CD14-positive monocyte (primary cell): ENCODE measurements around the gene MACROD2. TPM values are rescaled to one million over a fixed set of nuclear protein-coding genes. Genes with fewer than 3 reads are reported as not detected.

ENCODE experiments used
- DNase-seq, 3 donors: peaks; one replicate each; pipeline ENCODE4 v3.0.0-alpha.2; 2011 to 2022
- H2AFZ ChIP-seq: 2 replicates; pipeline ENCODE4 v1.6.0; 2012; ENCODE audit warnings: mild to moderate bottlenecking, low read depth, low read length, inconsistent platforms; ENCODE audit not compliant: insufficient read depth, poor library complexity, severe bottlenecking
- H3K27ac ChIP-seq, 2 donors: 1 replicate in 1 of 2; 2 replicates in 1 of 2; pipeline ENCODE4 v1.5.1; 2012 to 2013; ENCODE audit warnings: low read length in 2 of 2, control low read depth in 1 of 2, inconsistent platforms in 1 of 2, low read depth in 1 of 2, mild to moderate bottlenecking in 1 of 2
- H3K27me3 ChIP-seq, 2 donors: one replicate each; pipeline versions ENCODE4 v1.6.0 to v1.6.1; 2011 to 2013; ENCODE audit warnings: low read length in 2 of 2; ENCODE audit not compliant: control insufficient read depth in 2 of 2, insufficient read depth in 2 of 2
- H3K36me3 ChIP-seq, 2 donors: replicated peaks in 1 of 2; 1 replicate in 1 of 2; 2 replicates in 1 of 2; pipeline versions ENCODE4 v1.5.1 to v1.6.1; 2012 to 2013; ENCODE audit warnings: low read length in 2 of 2, control low read depth in 1 of 2, inconsistent platforms in 1 of 2, mild to moderate bottlenecking in 1 of 2; ENCODE audit not compliant: insufficient read depth in 2 of 2, control insufficient read depth in 1 of 2
- H3K4me1 ChIP-seq, 2 donors: 1 replicate in 1 of 2; 2 replicates in 1 of 2; pipeline versions ENCODE4 v1.5.1 to v1.6.1; 2012 to 2013; ENCODE audit warnings: low read length in 2 of 2, control low read depth in 1 of 2, inconsistent platforms in 1 of 2, mild to moderate bottlenecking in 1 of 2, moderate library complexity in 1 of 2; ENCODE audit not compliant: insufficient read depth in 2 of 2, control insufficient read depth in 1 of 2
- H3K4me2 ChIP-seq: replicated peaks from 2 replicates; pipeline ENCODE3; 2012; ENCODE audit warnings: low read length, moderate library complexity, mild to moderate bottlenecking; ENCODE audit not compliant: poor library complexity, severe bottlenecking; ENCODE audit errors: extremely low read depth
- H3K4me3 ChIP-seq, 3 experiments: fragments of 200-600 bp in 1 of 3; sonication (generic) in 1 of 3; replicated peaks in 1 of 3; 1 replicate in 2 of 3; 2 replicates in 1 of 3; pipeline ENCODE4 v1.5.1; 2011 to 2013; ENCODE audit warnings: low read length in 3 of 3, mild to moderate bottlenecking in 3 of 3, control low read depth in 2 of 3, low read depth in 2 of 3, inconsistent platforms in 1 of 3, moderate library complexity in 1 of 3
- H3K79me2 ChIP-seq: 2 replicates; pipeline ENCODE4 v1.6.0; 2012; ENCODE audit warnings: mild to moderate bottlenecking, control low read depth, inconsistent platforms, low read length, moderate library complexity; ENCODE audit not compliant: insufficient read depth
- H3K9ac ChIP-seq: 2 replicates; pipeline ENCODE4 v1.6.0; 2017; ENCODE audit warnings: low read length, mild to moderate bottlenecking; ENCODE audit not compliant: insufficient read depth, poor library complexity, severe bottlenecking
- H3K9me3 ChIP-seq, 2 donors: replicated peaks in 1 of 2; 1 replicate in 1 of 2; 2 replicates in 1 of 2; pipeline versions ENCODE4 v1.5.1 to v1.6.1; 2012 to 2013; ENCODE audit warnings: low read length in 2 of 2, control low read depth in 1 of 2; ENCODE audit not compliant: control insufficient read depth in 1 of 2, insufficient read depth in 1 of 2
- H4K20me1 ChIP-seq: 2 replicates; pipeline ENCODE4 v1.6.0; 2012; ENCODE audit warnings: mild to moderate bottlenecking, low read length, control low read depth, moderate library complexity; ENCODE audit not compliant: insufficient read depth
- H3K27ac Mint-ChIP-seq, 7 donors: one replicate each; pipeline ENCODE4 v1.8.0; 2020; ENCODE audit warnings: mild to moderate bottlenecking in 7 of 7, mixed read lengths in 7 of 7, moderate library complexity in 6 of 7, inconsistent platforms in 2 of 7
- H3K27me3 Mint-ChIP-seq, 3 donors: one replicate each; pipeline ENCODE4 v1.8.0; 2021 to 2022; ENCODE audit warnings: low read depth in 3 of 3, mild to moderate bottlenecking in 3 of 3, mixed read lengths in 3 of 3, moderate library complexity in 3 of 3, inconsistent platforms in 1 of 3
- H3K36me3 Mint-ChIP-seq, 2 donors: one replicate each; pipeline ENCODE4 v1.8.0; 2020; ENCODE audit warnings: mixed read lengths in 2 of 2, inconsistent platforms in 1 of 2, mild to moderate bottlenecking in 1 of 2
- H3K4me1 Mint-ChIP-seq: one replicate; pipeline ENCODE4 v1.8.0; 2020; ENCODE audit warnings: mild to moderate bottlenecking, mixed read lengths
- H3K4me3 Mint-ChIP-seq, 2 donors: one replicate each; pipeline ENCODE4 v1.8.0; 2020; ENCODE audit warnings: mild to moderate bottlenecking in 2 of 2, mixed read lengths in 2 of 2, moderate library complexity in 1 of 2
- H3K9me3 Mint-ChIP-seq, 7 donors: one replicate each; pipeline ENCODE4 v1.8.0; 2020 to 2022; ENCODE audit warnings: mixed read lengths in 7 of 7, mild to moderate bottlenecking in 6 of 7, moderate library complexity in 6 of 7, inconsistent platforms in 2 of 7
- WGBS: methylation state at CpG from one replicate; pipeline ENCODE4 v1.1.5; 2013; ENCODE audit warnings: missing lambda C conversion rate; ENCODE audit not compliant: insufficient coverage; 5-methylcytosine and 5-hydroxymethylcytosine counted together
- intact Hi-C, 2 donors: fragments of 100-400 bp; cut with micrococcal nuclease; formaldehyde crosslinking; loops; one replicate each; pipeline versions ENCODE4 v1.15.0 to v1.15.1; 2023
- polyA plus RNA-seq, 3 donors: library from polyadenylated mRNA; depleted of rRNA in 1 of 3; unstranded in 2 of 3; stranded (reverse) in 1 of 3; fragments of 300-500 nt in 2 of 3; fragments of >200 nt in 1 of 3; fragmentation: Illumina TruSeq in 2 of 3; gene quantifications; 1 replicate in 2 of 3; 2 replicates in 1 of 3; pipeline ENCODE4 v1.2.3, GENCODE V29; 2012 to 2021
- TF ChIP-seq, protein P1 (sequence below): fragments of 200-600 bp; IDR thresholded peaks from one replicate; pipeline ENCODE4 v1.8.0; 2022; ENCODE audit warnings: antibody characterized with exemption, mild to moderate bottlenecking

Gene MACROD2
- polyA plus RNA-seq, 3 donors: 0.23 TPM; not detected in 2

DNA sequence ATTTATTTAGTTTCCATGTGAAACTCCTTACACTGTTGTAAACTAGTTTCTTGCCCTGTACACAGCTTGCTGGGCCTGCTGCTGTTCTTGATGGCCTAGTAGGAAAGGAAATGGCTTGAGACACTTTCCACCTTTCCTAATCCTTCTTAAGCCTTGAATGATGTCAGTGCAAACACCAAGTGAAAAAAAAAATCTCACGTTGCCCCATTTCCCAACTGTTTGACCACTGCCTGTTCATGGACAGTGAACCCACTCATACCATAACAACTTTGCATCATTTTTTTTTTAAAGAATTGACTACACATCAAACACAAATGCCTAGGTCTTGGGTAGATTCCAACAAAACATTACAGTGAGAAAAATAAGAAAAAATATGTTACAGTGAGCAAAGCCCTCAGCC, 995.7 kb downstream of the MACROD2 start:
- H3K4me3 Mint-ChIP-seq: no peak overlapping the region
- H3K36me3 Mint-ChIP-seq: no peaks in the 10 kb centered on the region
- no peak overlapping the region for H3K9ac ChIP-seq
- no peak overlapping the region for H3K27ac ChIP-seq
- no peak overlapping the region for H3K4me2 ChIP-seq
- peaks cover 5 to 11% (median 5%) of the 10 kb centered on the region in 7 donors for H3K9me3 Mint-ChIP-seq
- intact Hi-C loops: no loop called here
- no peak for DNase-seq
- TF ChIP-seq, protein P1, sequence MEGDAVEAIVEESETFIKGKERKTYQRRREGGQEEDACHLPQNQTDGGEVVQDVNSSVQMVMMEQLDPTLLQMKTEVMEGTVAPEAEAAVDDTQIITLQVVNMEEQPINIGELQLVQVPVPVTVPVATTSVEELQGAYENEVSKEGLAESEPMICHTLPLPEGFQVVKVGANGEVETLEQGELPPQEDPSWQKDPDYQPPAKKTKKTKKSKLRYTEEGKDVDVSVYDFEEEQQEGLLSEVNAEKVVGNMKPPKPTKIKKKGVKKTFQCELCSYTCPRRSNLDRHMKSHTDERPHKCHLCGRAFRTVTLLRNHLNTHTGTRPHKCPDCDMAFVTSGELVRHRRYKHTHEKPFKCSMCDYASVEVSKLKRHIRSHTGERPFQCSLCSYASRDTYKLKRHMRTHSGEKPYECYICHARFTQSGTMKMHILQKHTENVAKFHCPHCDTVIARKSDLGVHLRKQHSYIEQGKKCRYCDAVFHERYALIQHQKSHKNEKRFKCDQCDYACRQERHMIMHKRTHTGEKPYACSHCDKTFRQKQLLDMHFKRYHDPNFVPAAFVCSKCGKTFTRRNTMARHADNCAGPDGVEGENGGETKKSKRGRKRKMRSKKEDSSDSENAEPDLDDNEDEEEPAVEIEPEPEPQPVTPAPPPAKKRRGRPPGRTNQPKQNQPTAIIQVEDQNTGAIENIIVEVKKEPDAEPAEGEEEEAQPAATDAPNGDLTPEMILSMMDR: no peak
- H3K27me3 Mint-ChIP-seq: no peaks in the 10 kb centered on the region
- peaks cover under 1 to 5% of the 10 kb centered on the region in 2 donors for H3K9me3 ChIP-seq
- no peak overlapping the region for H3K4me3 ChIP-seq
- no peak overlapping the region for H3K27ac Mint-ChIP-seq
- no peaks in the 10 kb centered on the region for H3K79me2 ChIP-seq
- no peaks in the 10 kb centered on the region for H3K36me3 ChIP-seq
- no peaks in the 10 kb centered on the region for H3K27me3 ChIP-seq
- no peaks in the 10 kb centered on the region for H4K20me1 ChIP-seq
- WGBS: 83% methylated on average over 1 of the region's 1 CpG
- H3K4me1 ChIP-seq: no peaks in the 10 kb centered on the region
- H3K4me1 Mint-ChIP-seq: no peaks in the 10 kb centered on the region
- H2AFZ ChIP-seq: no peak overlapping the region

DNA sequence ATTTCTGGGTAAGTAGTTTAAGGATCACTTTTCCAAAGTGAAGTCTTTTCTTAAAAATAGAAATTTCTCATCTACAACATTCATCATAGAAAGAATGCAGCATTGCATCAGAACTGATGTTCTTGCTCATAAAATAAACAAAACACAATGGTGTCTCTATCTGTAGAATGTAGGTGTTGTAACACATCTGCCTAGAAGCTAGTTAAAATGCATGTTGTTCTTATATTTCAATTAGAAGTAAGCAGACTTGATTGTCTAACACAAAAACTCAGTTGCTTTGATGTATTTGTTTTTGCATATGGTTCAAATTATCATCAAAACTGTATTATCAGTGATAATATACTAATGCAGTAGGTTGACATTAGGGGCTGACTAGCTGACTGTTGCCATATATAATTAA, 996.8 kb downstream of the MACROD2 start:
- no peak overlapping the region for H3K4me3 ChIP-seq
- H3K27ac ChIP-seq: no peak overlapping the region
- no peaks in the 10 kb centered on the region for H3K27me3 ChIP-seq
- TF ChIP-seq, protein P1: no peak
- H4K20me1 ChIP-seq: no peaks in the 10 kb centered on the region
- no peak overlapping the region for H2AFZ ChIP-seq
- H3K4me1 ChIP-seq: no peaks in the 10 kb centered on the region
- no peak for DNase-seq
- H3K9me3 ChIP-seq: peaks cover 12 to 15% of the 10 kb centered on the region in 2 donors
- Mint-ChIP-seq H3K36me3 (no peaks in the 10 kb centered on the region), H3K27ac (no peak overlapping the region), H3K4me3 (no peak overlapping the region), H3K9me3 (peaks cover 6 to 14% (median 11%) of the 10 kb centered on the region in 7 donors), H3K4me1 (no peaks in the 10 kb centered on the region), H3K27me3 (peaks cover 0 to 1% (median 0%) of the 10 kb centered on the region in 3 donors)
- H3K4me2 ChIP-seq: no peak overlapping the region
- intact Hi-C loops: no loop called here
- no peaks in the 10 kb centered on the region for H3K79me2 ChIP-seq
- H3K36me3 ChIP-seq: no peaks in the 10 kb centered on the region
- no peak overlapping the region for H3K9ac ChIP-seq
